HEK293 (cell line): ENCODE results near the gene PDIA4.
A peak's percentile ranks its signal among the peaks of the same experiment; 100 is the strongest.

Source experiments
- CTCF ChIA-PET: fragments of 350-600 bp; formaldehyde crosslinking; extraction: SDS; loops from one replicate; lab custom pipeline; 2021; ENCODE audit warnings: antibody characterized with exemption; lab: Yijun Ruan, JAX
- POLR2A ChIA-PET: fragments of 300-600 bp; formaldehyde crosslinking; extraction: SDS; loops from one replicate; lab custom pipeline; 2020; ENCODE audit warnings: antibody characterized with exemption, inconsistent platforms; lab: Yijun Ruan, JAX
- H3K27ac ChIP-seq: fragments of 200-500 bp; sonication (Bioruptor generic); 2 replicates; pipeline ENCODE4 v1.5.1; 2014; ENCODE audit warnings: low read depth, low read length, control low read depth, inconsistent platforms; ENCODE audit errors: extremely low read depth
- H3K36me3 ChIP-seq, 2 experiments: fragments of 200-500 bp in 1 of 2; sonication (Bioruptor generic) in 1 of 2; 1 replicate in 1 of 2; 2 replicates in 1 of 2; pipeline ENCODE4 v1.5.1; 2014 to 2017; ENCODE audit warnings: inconsistent platforms in 2 of 2, low read length in 2 of 2; ENCODE audit not compliant: control insufficient read depth in 2 of 2, insufficient read depth in 1 of 2
- H3K4me1 ChIP-seq: fragments of 200-500 bp; sonication (Bioruptor generic); 2 replicates; pipeline ENCODE4 v1.5.1; 2014; ENCODE audit warnings: mild to moderate bottlenecking, low read length, inconsistent platforms; ENCODE audit not compliant: control insufficient read depth, insufficient read depth
- H3K4me3 ChIP-seq: 2 replicates; pipeline ENCODE4 v1.5.1; 2011; ENCODE audit warnings: low read depth, mild to moderate bottlenecking, control low read depth, low read length, moderate library complexity
- H3K9me3 ChIP-seq: fragments of 200-500 bp; sonication (Bioruptor generic); 2 replicates; pipeline ENCODE4 v1.5.1; 2014; ENCODE audit warnings: low read depth, low read length, inconsistent platforms; ENCODE audit not compliant: control insufficient read depth, insufficient read depth
- ATF2 ChIP-seq: fragments of 450-650 bp; formaldehyde crosslinking; IDR thresholded peaks from 2 replicates; pipeline ENCODE4 v1.5.1; 2016; ENCODE audit warnings: missing biosample characterization, missing genetic modification characterization, low read depth
- GLIS1 ChIP-seq: fragments of 450-650 bp; formaldehyde crosslinking; IDR thresholded peaks from 2 replicates; pipeline ENCODE4 v1.5.1; 2016; ENCODE audit warnings: missing biosample characterization, missing genetic modification characterization
- HOXD13 ChIP-seq: sonication (generic); formaldehyde crosslinking; IDR thresholded peaks from 2 replicates; pipeline ENCODE4 v1.8.0; 2022; ENCODE audit warnings: missing genetic modification reagents, borderline replicate concordance
- KLF10 ChIP-seq: fragments of 450-650 bp; IDR thresholded peaks from 2 replicates; pipeline ENCODE4 v1.5.1; 2018; ENCODE audit warnings: missing biosample characterization, mild to moderate bottlenecking, missing genetic modification characterization
- SETDB1 ChIP-seq: IDR thresholded peaks from one replicate; pipeline ENCODE4 v1.6.1; 2017; ENCODE audit warnings: mild to moderate bottlenecking, low read length, moderate library complexity, mixed read lengths; ENCODE audit not compliant: insufficient read length
- ZBTB17 ChIP-seq: fragments of 450-650 bp; formaldehyde crosslinking; IDR thresholded peaks from 2 replicates; pipeline ENCODE4 v1.5.1; 2016; ENCODE audit warnings: missing biosample characterization, missing genetic modification characterization
- ZBTB21 ChIP-seq: fragments of 450-650 bp; formaldehyde crosslinking; IDR thresholded peaks from 2 replicates; pipeline ENCODE4 v1.5.1; 2017; ENCODE audit warnings: missing biosample characterization, missing genetic modification characterization
- ZEB2 ChIP-seq: fragments of 450-650 bp; formaldehyde crosslinking; IDR thresholded peaks from 2 replicates; pipeline ENCODE4 v1.5.1; 2016; ENCODE audit warnings: missing biosample characterization, missing genetic modification characterization
- ZFP41 ChIP-seq: fragments of 450-650 bp; formaldehyde crosslinking; IDR thresholded peaks from 2 replicates; pipeline ENCODE4 v1.5.1; 2016; ENCODE audit warnings: missing biosample characterization, missing genetic modification characterization, borderline replicate concordance
- ZNF10 ChIP-seq: fragments of 450-650 bp; formaldehyde crosslinking; IDR thresholded peaks from 2 replicates; pipeline ENCODE4 v1.5.1; 2017; ENCODE audit warnings: missing biosample characterization, missing genetic modification characterization
- ZNF248 ChIP-seq: fragments of 450-650 bp; formaldehyde crosslinking; IDR thresholded peaks from 2 replicates; pipeline ENCODE4 v1.5.1; 2017; ENCODE audit warnings: missing biosample characterization, missing genetic modification characterization
- ZNF292 ChIP-seq: fragments of 450-650 bp; formaldehyde crosslinking; IDR thresholded peaks from 2 replicates; pipeline ENCODE4 v1.5.1; 2016; ENCODE audit warnings: low read depth, missing biosample characterization, missing genetic modification characterization, borderline replicate concordance
- ZNF335 ChIP-seq: fragments of 450-650 bp; formaldehyde crosslinking; conservative IDR thresholded peaks from 2 replicates; pipeline ENCODE4 v1.5.1; 2016; ENCODE audit warnings: missing biosample characterization, missing genetic modification characterization
- ZNF354C ChIP-seq: fragments of 450-650 bp; formaldehyde crosslinking; IDR thresholded peaks from 2 replicates; pipeline ENCODE4 v1.5.1; 2016; ENCODE audit warnings: missing biosample characterization, missing genetic modification characterization, low read depth, borderline replicate concordance
- ZNF37A ChIP-seq: fragments of 450-650 bp; IDR thresholded peaks from 2 replicates; pipeline ENCODE4 v1.5.1; 2018; ENCODE audit warnings: missing biosample characterization, missing genetic modification characterization
- ZNF416 ChIP-seq: fragments of 450-650 bp; formaldehyde crosslinking; IDR thresholded peaks from 2 replicates; pipeline ENCODE4 v1.5.1; 2016; ENCODE audit warnings: missing biosample characterization, missing genetic modification characterization
- ZNF473 ChIP-seq: fragments of 450-650 bp; formaldehyde crosslinking; IDR thresholded peaks from 2 replicates; pipeline ENCODE4 v1.5.1; 2017; ENCODE audit warnings: missing biosample characterization, missing genetic modification characterization
- ZNF549 ChIP-seq: fragments of 450-650 bp; IDR thresholded peaks from 2 replicates; pipeline ENCODE4 v1.5.1; 2018; ENCODE audit warnings: missing biosample characterization, missing genetic modification characterization, mild to moderate bottlenecking, inconsistent platforms, moderate library complexity
- ZNF560 ChIP-seq: fragments of 450-650 bp; formaldehyde crosslinking; IDR thresholded peaks from 2 replicates; pipeline ENCODE4 v1.5.1; 2017; ENCODE audit warnings: missing biosample characterization, missing genetic modification characterization, borderline replicate concordance
- ZNF561 ChIP-seq: fragments of 450-650 bp; IDR thresholded peaks from 2 replicates; pipeline ENCODE4 v1.5.1; 2018; ENCODE audit warnings: missing biosample characterization, missing genetic modification characterization, borderline replicate concordance
- ZNF585B ChIP-seq: fragments of 450-650 bp; formaldehyde crosslinking; IDR thresholded peaks from 2 replicates; pipeline ENCODE4 v1.5.1; 2016; ENCODE audit warnings: missing biosample characterization, missing genetic modification characterization
- ZNF596 ChIP-seq: fragments of 450-650 bp; IDR thresholded peaks from 2 replicates; pipeline ENCODE4 v1.5.0; 2018; ENCODE audit warnings: missing biosample characterization, mild to moderate bottlenecking, missing genetic modification characterization, moderate library complexity
- ZNF664 ChIP-seq: fragments of 450-650 bp; formaldehyde crosslinking; IDR thresholded peaks from 2 replicates; pipeline ENCODE4 v1.5.1; 2016; ENCODE audit warnings: missing biosample characterization, missing genetic modification characterization
- ZNF747 ChIP-seq: fragments of 450-650 bp; formaldehyde crosslinking; IDR thresholded peaks from 2 replicates; pipeline ENCODE4 v1.5.1; 2016; ENCODE audit warnings: missing biosample characterization, missing genetic modification characterization
- ZNF76 ChIP-seq: fragments of 450-650 bp; formaldehyde crosslinking; IDR thresholded peaks from 2 replicates; pipeline ENCODE4; 2016; ENCODE audit warnings: low read depth, missing biosample characterization, missing genetic modification characterization, borderline replicate concordance
- TF ChIP-seq, protein P1 (sequence below): fragments of 450-650 bp; formaldehyde crosslinking; IDR thresholded peaks from 2 replicates; pipeline ENCODE4 v1.5.1; 2016; ENCODE audit warnings: missing biosample characterization, missing genetic modification characterization
- TF ChIP-seq, protein P2 (sequence below): fragments of 450-650 bp; formaldehyde crosslinking; IDR thresholded peaks from 2 replicates; pipeline ENCODE4 v1.5.1; 2016; ENCODE audit warnings: missing biosample characterization, missing genetic modification characterization
- TF ChIP-seq, protein P3 (sequence below): fragments of 450-650 bp; formaldehyde crosslinking; IDR thresholded peaks from 2 replicates; pipeline ENCODE4 v1.5.1; 2016; ENCODE audit warnings: missing biosample characterization, missing genetic modification characterization
- TF ChIP-seq, protein P4 (sequence below): fragments of 450-650 bp; formaldehyde crosslinking; IDR thresholded peaks from 2 replicates; pipeline ENCODE4 v1.5.1; 2016; ENCODE audit warnings: missing biosample characterization, missing genetic modification characterization, borderline replicate concordance
- TF ChIP-seq, protein P5 (sequence below): fragments of 450-650 bp; formaldehyde crosslinking; IDR thresholded peaks from 2 replicates; pipeline ENCODE4 v1.5.1; 2016; ENCODE audit warnings: missing biosample characterization, missing genetic modification characterization

The PDIA4 gene

GRCh38 chr7:148982654-148983199, 45.6 kb downstream of the PDIA4 start:
- no peaks in the 10 kb centered on the region for H3K36me3 ChIP-seq
- peak overlapping the region; percentile 70 for H3K4me3 ChIP-seq
- CTCF ChIA-PET = interaction anchor here (0.5 to 1.7 kb wide), 9 partner anchors 15 to 682 kb away, joined by 3 to 5 read pairs (median 4); no protein-coding TSS in a partner anchor
- no peaks in the 10 kb centered on the region for H3K9me3 ChIP-seq
- peak overlapping the region; percentile 7; the same call in 1 of the 2 replicates for H3K27ac ChIP-seq
- H3K4me1 ChIP-seq = no peaks in the 10 kb centered on the region
- POLR2A ChIA-PET = interaction anchor here (1.0 kb wide), 1 partner anchor 280 kb away, joined by 3 read pairs; no protein-coding TSS in a partner anchor
- no peak for TF ChIP-seq ZNF76
- no peak for TF ChIP-seq ZNF354C (tag by site-specific recombination)
- TF ChIP-seq ZNF10 (tag by site-specific recombination) = no peak
- no peak for TF ChIP-seq ZNF560
- TF ChIP-seq ZBTB21 (tag by site-specific recombination) = no peak
- TF ChIP-seq GLIS1 (tag by site-specific recombination) = peak; percentile 74
- no peak for TF ChIP-seq SETDB1
- TF ChIP-seq ZNF292 (tag by site-specific recombination) = no peak
- no peak for TF ChIP-seq ZNF596
- no peak for TF ChIP-seq ZFP41 (tag by site-specific recombination)
- TF ChIP-seq ZNF248 (tag by site-specific recombination) = no peak
- TF ChIP-seq, protein P1, sequence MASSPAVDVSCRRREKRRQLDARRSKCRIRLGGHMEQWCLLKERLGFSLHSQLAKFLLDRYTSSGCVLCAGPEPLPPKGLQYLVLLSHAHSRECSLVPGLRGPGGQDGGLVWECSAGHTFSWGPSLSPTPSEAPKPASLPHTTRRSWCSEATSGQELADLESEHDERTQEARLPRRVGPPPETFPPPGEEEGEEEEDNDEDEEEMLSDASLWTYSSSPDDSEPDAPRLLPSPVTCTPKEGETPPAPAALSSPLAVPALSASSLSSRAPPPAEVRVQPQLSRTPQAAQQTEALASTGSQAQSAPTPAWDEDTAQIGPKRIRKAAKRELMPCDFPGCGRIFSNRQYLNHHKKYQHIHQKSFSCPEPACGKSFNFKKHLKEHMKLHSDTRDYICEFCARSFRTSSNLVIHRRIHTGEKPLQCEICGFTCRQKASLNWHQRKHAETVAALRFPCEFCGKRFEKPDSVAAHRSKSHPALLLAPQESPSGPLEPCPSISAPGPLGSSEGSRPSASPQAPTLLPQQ (tag by site-specific recombination) = no peak
- TF ChIP-seq ZNF664 (tag by site-specific recombination) = no peak
- TF ChIP-seq, protein P2, sequence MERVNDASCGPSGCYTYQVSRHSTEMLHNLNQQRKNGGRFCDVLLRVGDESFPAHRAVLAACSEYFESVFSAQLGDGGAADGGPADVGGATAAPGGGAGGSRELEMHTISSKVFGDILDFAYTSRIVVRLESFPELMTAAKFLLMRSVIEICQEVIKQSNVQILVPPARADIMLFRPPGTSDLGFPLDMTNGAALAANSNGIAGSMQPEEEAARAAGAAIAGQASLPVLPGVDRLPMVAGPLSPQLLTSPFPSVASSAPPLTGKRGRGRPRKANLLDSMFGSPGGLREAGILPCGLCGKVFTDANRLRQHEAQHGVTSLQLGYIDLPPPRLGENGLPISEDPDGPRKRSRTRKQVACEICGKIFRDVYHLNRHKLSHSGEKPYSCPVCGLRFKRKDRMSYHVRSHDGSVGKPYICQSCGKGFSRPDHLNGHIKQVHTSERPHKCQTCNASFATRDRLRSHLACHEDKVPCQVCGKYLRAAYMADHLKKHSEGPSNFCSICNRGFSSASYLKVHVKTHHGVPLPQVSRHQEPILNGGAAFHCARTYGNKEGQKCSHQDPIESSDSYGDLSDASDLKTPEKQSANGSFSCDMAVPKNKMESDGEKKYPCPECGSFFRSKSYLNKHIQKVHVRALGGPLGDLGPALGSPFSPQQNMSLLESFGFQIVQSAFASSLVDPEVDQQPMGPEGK (tag by site-specific recombination) = peak; percentile 42; the same call in 1 of the 2 replicates
- peak; percentile 89 for TF ChIP-seq ZNF335 (tag by site-specific recombination)
- TF ChIP-seq ZNF37A = no peak
- TF ChIP-seq ZNF561 (tag by site-specific recombination) = peak; percentile 30; the same call in 1 of the 2 replicates
- TF ChIP-seq ZEB2 = no peak
- TF ChIP-seq, protein P3, sequence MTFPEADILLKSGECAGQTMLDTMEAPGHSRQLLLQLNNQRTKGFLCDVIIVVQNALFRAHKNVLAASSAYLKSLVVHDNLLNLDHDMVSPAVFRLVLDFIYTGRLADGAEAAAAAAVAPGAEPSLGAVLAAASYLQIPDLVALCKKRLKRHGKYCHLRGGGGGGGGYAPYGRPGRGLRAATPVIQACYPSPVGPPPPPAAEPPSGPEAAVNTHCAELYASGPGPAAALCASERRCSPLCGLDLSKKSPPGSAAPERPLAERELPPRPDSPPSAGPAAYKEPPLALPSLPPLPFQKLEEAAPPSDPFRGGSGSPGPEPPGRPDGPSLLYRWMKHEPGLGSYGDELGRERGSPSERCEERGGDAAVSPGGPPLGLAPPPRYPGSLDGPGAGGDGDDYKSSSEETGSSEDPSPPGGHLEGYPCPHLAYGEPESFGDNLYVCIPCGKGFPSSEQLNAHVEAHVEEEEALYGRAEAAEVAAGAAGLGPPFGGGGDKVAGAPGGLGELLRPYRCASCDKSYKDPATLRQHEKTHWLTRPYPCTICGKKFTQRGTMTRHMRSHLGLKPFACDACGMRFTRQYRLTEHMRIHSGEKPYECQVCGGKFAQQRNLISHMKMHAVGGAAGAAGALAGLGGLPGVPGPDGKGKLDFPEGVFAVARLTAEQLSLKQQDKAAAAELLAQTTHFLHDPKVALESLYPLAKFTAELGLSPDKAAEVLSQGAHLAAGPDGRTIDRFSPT (tag by site-specific recombination) = no peak
- no peak for TF ChIP-seq ZBTB17 (tag by site-specific recombination)
- TF ChIP-seq, protein P4, sequence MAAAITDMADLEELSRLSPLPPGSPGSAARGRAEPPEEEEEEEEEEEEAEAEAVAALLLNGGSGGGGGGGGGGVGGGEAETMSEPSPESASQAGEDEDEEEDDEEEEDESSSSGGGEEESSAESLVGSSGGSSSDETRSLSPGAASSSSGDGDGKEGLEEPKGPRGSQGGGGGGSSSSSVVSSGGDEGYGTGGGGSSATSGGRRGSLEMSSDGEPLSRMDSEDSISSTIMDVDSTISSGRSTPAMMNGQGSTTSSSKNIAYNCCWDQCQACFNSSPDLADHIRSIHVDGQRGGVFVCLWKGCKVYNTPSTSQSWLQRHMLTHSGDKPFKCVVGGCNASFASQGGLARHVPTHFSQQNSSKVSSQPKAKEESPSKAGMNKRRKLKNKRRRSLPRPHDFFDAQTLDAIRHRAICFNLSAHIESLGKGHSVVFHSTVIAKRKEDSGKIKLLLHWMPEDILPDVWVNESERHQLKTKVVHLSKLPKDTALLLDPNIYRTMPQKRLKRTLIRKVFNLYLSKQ = no peak
- no peak for TF ChIP-seq ZNF416
- no peak for TF ChIP-seq ATF2 (tag by site-specific recombination)
- TF ChIP-seq ZNF549 (tag by site-specific recombination) = no peak
- no peak for TF ChIP-seq ZNF473
- no peak for TF ChIP-seq HOXD13 (CRISPR knock-in tag)
- no peak for TF ChIP-seq ZNF585B (tag by site-specific recombination)
- TF ChIP-seq, protein P5, sequence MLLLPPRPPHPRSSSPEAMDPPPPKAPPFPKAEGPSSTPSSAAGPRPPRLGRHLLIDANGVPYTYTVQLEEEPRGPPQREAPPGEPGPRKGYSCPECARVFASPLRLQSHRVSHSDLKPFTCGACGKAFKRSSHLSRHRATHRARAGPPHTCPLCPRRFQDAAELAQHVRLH (tag by site-specific recombination) = no peak
- no peak for TF ChIP-seq ZNF747 (tag by site-specific recombination)
- TF ChIP-seq KLF10 (tag by site-specific recombination) = no peak
